ENCODE measurements around the gene SYTL2. TPM values are rescaled to one million over a fixed set of nuclear protein-coding genes. Genes with fewer than 3 reads are reported as not detected.

Gene SYTL2
- total and polyA plus RNA-seq, 2 experiments from 2014 or later = 3.4 to 7.2 TPM

GRCh38 chr11:85809863-85810262 is 1.1 kb downstream of the SYTL2 start:
- H3K79me2 ChIP-seq (replicated peaks; ENCODE audit: insufficient read depth) = no peaks in the 10 kb centered on the region
- no peaks in the 10 kb centered on the region for H3K36me3 ChIP-seq (ENCODE audit: insufficient read depth)
- peak overlapping the region; percentile 83 for H3K4me3 Mint-ChIP-seq
- peak overlapping the region; percentile 92 for H3K4me2 ChIP-seq
- H3K4me3 ChIP-seq = peak overlapping the region; percentile 87
- 0 out of 2 replicates have a peak, but pooled peaks cover 4% of the 10 kb centered on the region for H3F3A ChIP-seq (replicated peaks; ENCODE audit: low read depth)
- no peak overlapping the region for H3K27ac ChIP-seq (ENCODE audit: low read depth)
- peak overlapping the region; percentile 100 for H2AFZ ChIP-seq
- TF ChIP-seq, protein P1, sequence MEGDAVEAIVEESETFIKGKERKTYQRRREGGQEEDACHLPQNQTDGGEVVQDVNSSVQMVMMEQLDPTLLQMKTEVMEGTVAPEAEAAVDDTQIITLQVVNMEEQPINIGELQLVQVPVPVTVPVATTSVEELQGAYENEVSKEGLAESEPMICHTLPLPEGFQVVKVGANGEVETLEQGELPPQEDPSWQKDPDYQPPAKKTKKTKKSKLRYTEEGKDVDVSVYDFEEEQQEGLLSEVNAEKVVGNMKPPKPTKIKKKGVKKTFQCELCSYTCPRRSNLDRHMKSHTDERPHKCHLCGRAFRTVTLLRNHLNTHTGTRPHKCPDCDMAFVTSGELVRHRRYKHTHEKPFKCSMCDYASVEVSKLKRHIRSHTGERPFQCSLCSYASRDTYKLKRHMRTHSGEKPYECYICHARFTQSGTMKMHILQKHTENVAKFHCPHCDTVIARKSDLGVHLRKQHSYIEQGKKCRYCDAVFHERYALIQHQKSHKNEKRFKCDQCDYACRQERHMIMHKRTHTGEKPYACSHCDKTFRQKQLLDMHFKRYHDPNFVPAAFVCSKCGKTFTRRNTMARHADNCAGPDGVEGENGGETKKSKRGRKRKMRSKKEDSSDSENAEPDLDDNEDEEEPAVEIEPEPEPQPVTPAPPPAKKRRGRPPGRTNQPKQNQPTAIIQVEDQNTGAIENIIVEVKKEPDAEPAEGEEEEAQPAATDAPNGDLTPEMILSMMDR (conservative IDR thresholded peaks at IDR 0.05; ENCODE audit: low read depth in 2 of 2) = peak; percentile 35 to 61
- TF ChIP-seq JUNB (IDR thresholded peaks at IDR 0.05; ENCODE audit: unreplicated experiment) = no peak
- peak; percentile 54 for DNase-seq (ENCODE audit: low spot score)
- H3K27me3 Mint-ChIP-seq (ENCODE audit: insufficient read depth, low read depth, poor library complexity) = peaks cover 24% of the 10 kb centered on the region
- H3K4me1 Mint-ChIP-seq = peaks cover 13% of the 10 kb centered on the region
- no peaks in the 10 kb centered on the region for H4K20me1 ChIP-seq (replicated peaks; ENCODE audit: insufficient read depth)
- no peak overlapping the region for H3K27ac Mint-ChIP-seq
- no peaks in the 10 kb centered on the region for H3K36me3 Mint-ChIP-seq (ENCODE audit: low read depth)
- H3K4me1 ChIP-seq (ENCODE audit: insufficient read depth) = peaks cover 9% of the 10 kb centered on the region
- no peaks in the 10 kb centered on the region for H3K9me2 ChIP-seq (ENCODE audit: insufficient read depth)
- peaks cover 39% of the 10 kb centered on the region for H3K27me3 ChIP-seq (ENCODE audit: insufficient read depth)
- no peaks in the 10 kb centered on the region for H3K9me3 Mint-ChIP-seq
- peak; percentile 16 for ATAC-seq

GRCh38 chr11:85809191-85809590 is 1.8 kb downstream of the SYTL2 start:
- no peak overlapping the region for H3K4me2 ChIP-seq
- TF ChIP-seq POLR2AphosphoS5 (IDR thresholded peaks at IDR 0.05; ENCODE audit: low read depth) (no peak), EZH2phosphoT487 (IDR thresholded peaks at IDR 0.05; ENCODE audit: unreplicated experiment) (no peak), STAT1 (IDR thresholded peaks at IDR 0.05; ENCODE audit: unreplicated experiment) (no peak), ZNF331 (CRISPR knock-in tag; IDR thresholded peaks at IDR 0.05; ENCODE audit: low read depth) (no peak), CREB1 (CRISPR knock-in tag; IDR thresholded peaks at IDR 0.05; ENCODE audit: low read depth) (no peak), REST (IDR thresholded peaks at IDR 0.05; ENCODE audit: unreplicated experiment) (no peak), NANOG (IDR thresholded peaks at IDR 0.05; ENCODE audit: borderline replicate concordance) (no peak)
- TF ChIP-seq, protein P1 (conservative IDR thresholded peaks at IDR 0.05; ENCODE audit: low read depth in 2 of 2) = no peak
- TF ChIP-seq, protein P2, sequence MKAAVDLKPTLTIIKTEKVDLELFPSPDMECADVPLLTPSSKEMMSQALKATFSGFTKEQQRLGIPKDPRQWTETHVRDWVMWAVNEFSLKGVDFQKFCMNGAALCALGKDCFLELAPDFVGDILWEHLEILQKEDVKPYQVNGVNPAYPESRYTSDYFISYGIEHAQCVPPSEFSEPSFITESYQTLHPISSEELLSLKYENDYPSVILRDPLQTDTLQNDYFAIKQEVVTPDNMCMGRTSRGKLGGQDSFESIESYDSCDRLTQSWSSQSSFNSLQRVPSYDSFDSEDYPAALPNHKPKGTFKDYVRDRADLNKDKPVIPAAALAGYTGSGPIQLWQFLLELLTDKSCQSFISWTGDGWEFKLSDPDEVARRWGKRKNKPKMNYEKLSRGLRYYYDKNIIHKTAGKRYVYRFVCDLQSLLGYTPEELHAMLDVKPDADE (IDR thresholded peaks at IDR 0.05) = no peak

More at GRCh38 chr11:85809191-85809590, 1.8 kb downstream of the SYTL2 start:
- H3K4me1 ChIP-seq (ENCODE audit: insufficient read depth) = peaks cover 9% of the 10 kb centered on the region
- no peaks in the 10 kb centered on the region for H3K9me2 ChIP-seq (ENCODE audit: insufficient read depth)
- H3K27me3 ChIP-seq (ENCODE audit: insufficient read depth) = peaks cover 39% of the 10 kb centered on the region
- Mint-ChIP-seq H3K4me1 (peaks cover 17% of the 10 kb centered on the region), H3K4me3 (no peak overlapping the region), H3K36me3 (ENCODE audit: low read depth) (no peaks in the 10 kb centered on the region), H3K27me3 (ENCODE audit: insufficient read depth, low read depth, poor library complexity) (peaks cover 24% of the 10 kb centered on the region), H3K9me3 (no peaks in the 10 kb centered on the region), H3K27ac (no peak overlapping the region)
- H2AFZ ChIP-seq = no peak overlapping the region
- no peak for DNase-seq (ENCODE audit: low spot score)
- 0 out of 2 replicates have a peak, but pooled peaks cover 4% of the 10 kb centered on the region for H3F3A ChIP-seq (replicated peaks; ENCODE audit: low read depth)
- no peak overlapping the region for H3K27ac ChIP-seq (ENCODE audit: low read depth)
- no peaks in the 10 kb centered on the region for H4K20me1 ChIP-seq (replicated peaks; ENCODE audit: insufficient read depth)
- H3K79me2 ChIP-seq (replicated peaks; ENCODE audit: insufficient read depth) = no peaks in the 10 kb centered on the region
- no peak for ATAC-seq
- H3K4me3 ChIP-seq = no peak overlapping the region
- no peaks in the 10 kb centered on the region for H3K36me3 ChIP-seq (ENCODE audit: insufficient read depth)

All from GM23338 (cell line).